Panc1 (cell line): ENCODE data around the gene DONSON.

ENCODE experiments used
- CTCF ChIP-seq: fragments of 450-650 bp; IDR thresholded peaks from 2 replicates; pipeline ENCODE4 v1.5.1; 2017; ENCODE audit warnings: mild to moderate bottlenecking
- POLR2AphosphoS5 ChIP-seq: IDR thresholded peaks from 2 replicates; pipeline ENCODE4 v1.6.1; 2012; ENCODE audit warnings: mild to moderate bottlenecking, low read depth, low read length, moderate library complexity
- SIN3A ChIP-seq: IDR thresholded peaks from 2 replicates; pipeline ENCODE4 v1.6.1; 2012; ENCODE audit warnings: low read depth, mild to moderate bottlenecking, low read length, moderate library complexity, borderline replicate concordance; ENCODE audit not compliant: insufficient read depth

- TF ChIP-seq CTCF: no peak
- TF ChIP-seq POLR2AphosphoS5: no peak; the same call in 1 of the 2 replicates
- no peak for TF ChIP-seq SIN3A
These were observed 36.1 kb downstream of the DONSON start for GRCh38 chr21:33552093-33552998.
